SK-N-MC (cell line): ENCODE data around the gene OPRD1.
"Not testable (repeated sequence)": the region's sequence is repeated elsewhere in the genome, so short reads cannot be mapped to it uniquely, and the experiment has no call there.

ENCODE experiments used
- EZH2 ChIP-seq: fragments of 200-600 bp; sonication (generic); IDR thresholded peaks from one replicate; pipeline ENCODE4 v1.6.1; 2017; ENCODE audit warnings: antibody characterized with exemption
- FOXP2 ChIP-seq: optimal IDR thresholded peaks from 2 replicates; pipeline ENCODE3; 2011; ENCODE audit warnings: mild to moderate bottlenecking, moderate library complexity; ENCODE audit not compliant: insufficient read depth; ENCODE audit errors: extremely low read length, control extremely low read depth
- POLR2AphosphoS5 ChIP-seq: IDR thresholded peaks from 2 replicates; pipeline ENCODE4 v1.6.1; 2012; ENCODE audit warnings: mild to moderate bottlenecking, low read depth, low read length, borderline replicate concordance

DNA sequence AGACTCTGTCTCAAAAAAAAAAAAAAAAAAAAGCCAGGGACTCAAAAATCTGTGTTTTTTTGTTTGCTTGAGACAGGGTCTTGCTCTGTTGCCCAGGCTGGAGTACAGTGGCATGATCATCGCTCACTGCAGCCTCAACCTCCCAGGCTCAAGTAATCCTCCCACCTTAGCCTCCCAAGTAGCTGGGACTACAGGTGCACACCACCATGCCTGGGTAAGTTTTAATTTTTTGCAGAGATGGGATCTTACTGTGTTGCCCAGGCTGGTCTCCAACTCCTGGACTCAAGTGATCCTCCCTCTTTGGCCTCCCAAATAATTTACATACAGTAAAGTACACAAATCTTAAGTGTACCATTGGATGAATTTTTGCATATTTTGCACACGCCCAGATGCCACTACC, 20.0 kb upstream of the OPRD1 start:
- not testable (repeated sequence) for TF ChIP-seq POLR2AphosphoS5, EZH2, FOXP2
